CD4-positive, alpha-beta memory T cell (primary cell): ENCODE data around the gene GATA3. TPM values are rescaled to one million over a fixed set of nuclear protein-coding genes. Genes with fewer than 3 reads are reported as not detected.

ENCODE experiments used
- CTCF ChIA-PET: fragments of 350-600 bp; sonication (Branson Sonifier 250); formaldehyde crosslinking; loops from one replicate; lab custom pipeline; 2021; ENCODE audit warnings: inconsistent platforms; ENCODE audit not compliant: partially characterized antibody; lab: Charles Lee
- POLR2A ChIA-PET: fragments of 350-600 bp; sonication (Branson Sonifier 250); formaldehyde crosslinking; loops from one replicate; lab custom pipeline; 2021; ENCODE audit not compliant: partially characterized antibody; lab: Charles Lee
- DNase-seq, 5 donors: peaks; one replicate each; pipeline versions ENCODE4 v3.0.0 to v3.0.0-alpha.2; 2020 to 2022; ENCODE audit warnings: mixed read lengths in 1 of 5
- H3K27ac ChIP-seq: one replicate; pipeline ENCODE4 v1.7.0; 2013; ENCODE audit warnings: low read depth, low read length
- H3K27me3 ChIP-seq: 2 replicates; pipeline ENCODE4 v1.7.0; 2013; ENCODE audit warnings: mild to moderate bottlenecking, low read length, moderate library complexity; ENCODE audit not compliant: insufficient read depth
- H3K36me3 ChIP-seq: 2 replicates; pipeline ENCODE4 v1.7.0; 2013; ENCODE audit warnings: mild to moderate bottlenecking, low read length, moderate library complexity; ENCODE audit not compliant: insufficient read depth
- H3K4me1 ChIP-seq: 2 replicates; pipeline ENCODE4 v1.7.0; 2013; ENCODE audit warnings: mild to moderate bottlenecking, low read length, moderate library complexity; ENCODE audit not compliant: insufficient read depth
- H3K4me3 ChIP-seq, 2 donors: one replicate each; pipeline ENCODE4 v1.7.0; 2013; ENCODE audit warnings: low read length in 2 of 2, mild to moderate bottlenecking in 1 of 2
- H3K9me3 ChIP-seq, 2 donors: one replicate each; pipeline ENCODE4 v1.7.0; 2013; ENCODE audit warnings: low read length in 2 of 2, control low read depth in 1 of 2; ENCODE audit not compliant: control insufficient read depth in 1 of 2
- H3K27ac Mint-ChIP-seq, 7 donors: one replicate each; pipeline ENCODE4 v1.8.0; 2020 to 2021; ENCODE audit warnings: mixed read lengths in 7 of 7, mild to moderate bottlenecking in 6 of 7, inconsistent platforms in 3 of 7, moderate library complexity in 3 of 7
- H3K27me3 Mint-ChIP-seq, 2 donors: one replicate each; pipeline ENCODE4 v1.8.0; 2020 to 2021; ENCODE audit warnings: mixed read lengths in 2 of 2
- H3K36me3 Mint-ChIP-seq, 2 donors: one replicate each; pipeline ENCODE4 v1.8.0; 2020 to 2021; ENCODE audit warnings: mixed read lengths in 2 of 2, inconsistent platforms in 1 of 2, mild to moderate bottlenecking in 1 of 2
- H3K4me1 Mint-ChIP-seq, 4 donors: one replicate each; pipeline ENCODE4 v1.8.0; 2020 to 2021; ENCODE audit warnings: mixed read lengths in 4 of 4, mild to moderate bottlenecking in 1 of 4
- H3K4me3 Mint-ChIP-seq, 8 donors: one replicate each; pipeline ENCODE4 v1.8.0; 2020 to 2021; ENCODE audit warnings: mixed read lengths in 8 of 8, mild to moderate bottlenecking in 7 of 8, moderate library complexity in 6 of 8, inconsistent platforms in 3 of 8
- H3K9me3 Mint-ChIP-seq, 8 donors: one replicate each; pipeline ENCODE4 v1.8.0; 2020 to 2021; ENCODE audit warnings: mixed read lengths in 8 of 8, mild to moderate bottlenecking in 5 of 8, inconsistent platforms in 3 of 8, moderate library complexity in 1 of 8
- intact Hi-C: fragments of 100-400 bp; cut with micrococcal nuclease; formaldehyde crosslinking; loops from one replicate; pipeline ENCODE4 v1.15.1; 2023
- polyA plus RNA-seq, 2 donors: library from polyadenylated mRNA; unstranded; fragments of 300-500 nt; fragmentation: Illumina TruSeq; gene quantifications; one replicate each; pipeline ENCODE4 v1.2.3, GENCODE V29; 2021
- total RNA-seq, 2 experiments: library from RNA; stranded (reverse); gene quantifications; one replicate each; pipeline ENCODE4 v1.2.3, GENCODE V29; 2021

The GATA3 gene
- total and polyA plus RNA-seq, 4 experiments from 2014 or later: 61.9 to 79.7 (median 64.3) TPM

- peak overlapping the region in 4 of 8 donors; percentile 8 to 42 (median 35) for H3K4me3 Mint-ChIP-seq
- intact Hi-C loops: no loop called here
- H3K27ac Mint-ChIP-seq: peak overlapping the region in 3 of 7 donors; percentile 6 to 79 (median 19)
- Histone ChIP-seq H3K9me3 (no peaks in the 10 kb centered on the region), H3K4me1 (peaks cover 95% of the 10 kb centered on the region), H3K4me3 (no peak overlapping the region), H3K27me3 (peaks cover 90% of the 10 kb centered on the region), H3K27ac (no peak overlapping the region), H3K36me3 (no peaks in the 10 kb centered on the region)
- DNase-seq: peak in 1 of 5 donors; percentile 22
- ChIA-PET POLR2A (interaction anchor here (1.0 to 4.5 kb wide), 3 partner anchors 9 to 317 kb away, joined by 3 to 43 read pairs (median 3); no protein-coding TSS in a partner anchor), CTCF (no interaction called here)
- H3K4me1 Mint-ChIP-seq: peaks cover 37 to 80% (median 57%) of the 10 kb centered on the region in 4 donors
- H3K9me3 Mint-ChIP-seq: peaks cover 0 to 9% (median 0%) of the 10 kb centered on the region in 8 donors
- H3K27me3 Mint-ChIP-seq: peaks cover 67% of the 10 kb centered on the region in 2 donors
- H3K36me3 Mint-ChIP-seq: peaks cover 0 to 7% of the 10 kb centered on the region in 2 donors
These were observed 6.8 kb upstream of the GATA3 start for GRCh38 chr10:8047452-8048280.

GRCh38 chr10:8048281-8049008, 6.0 kb upstream of the GATA3 start:
- Mint-ChIP-seq H3K4me1 (peaks cover 38 to 81% (median 58%) of the 10 kb centered on the region in 4 donors), H3K36me3 (peaks cover 0 to 13% of the 10 kb centered on the region in 2 donors), H3K4me3 (peak overlapping the region; percentile 60 to 86 (median 76)), H3K27me3 (peaks cover 67 to 68% of the 10 kb centered on the region in 2 donors), H3K27ac (peak overlapping the region in 6 of 7 donors; percentile 48 to 90 (median 78)), H3K9me3 (peaks cover 0 to 10% (median 1%) of the 10 kb centered on the region in 8 donors)
- Histone ChIP-seq H3K9me3 (no peaks in the 10 kb centered on the region), H3K27ac (no peak overlapping the region), H3K4me3 (no peak overlapping the region), H3K4me1 (peaks cover 95% of the 10 kb centered on the region), H3K27me3 (peaks cover 88% of the 10 kb centered on the region), H3K36me3 (no peaks in the 10 kb centered on the region)
- DNase-seq: peak; percentile 69 to 92 (median 76)
- intact Hi-C loops: no loop called here
- ChIA-PET CTCF (no interaction called here), POLR2A (interaction anchor here (0.7 to 4.5 kb wide), 6 partner anchors 8 to 1048 kb away, joined by 3 to 43 read pairs (median 5); no protein-coding TSS in a partner anchor)

GRCh38 chr10:8049045-8049864, 5.2 kb upstream of the GATA3 start:
- intact Hi-C loops: no loop called here
- Mint-ChIP-seq H3K36me3 (peaks cover 0 to 18% of the 10 kb centered on the region in 2 donors), H3K27ac (peak overlapping the region in 6 of 7 donors; percentile 22 to 90 (median 75)), H3K4me1 (peaks cover 33 to 81% (median 55%) of the 10 kb centered on the region in 4 donors), H3K4me3 (peak overlapping the region; percentile 60 to 86 (median 77)), H3K27me3 (peaks cover 59 to 63% of the 10 kb centered on the region in 2 donors), H3K9me3 (peaks cover 0 to 10% (median 1%) of the 10 kb centered on the region in 8 donors)
- Histone ChIP-seq H3K4me3 (peak overlapping the region in 1 of 2 donors; percentile 46), H3K4me1 (peaks cover 87% of the 10 kb centered on the region), H3K27me3 (peaks cover 80% of the 10 kb centered on the region), H3K36me3 (no peaks in the 10 kb centered on the region), H3K9me3 (no peaks in the 10 kb centered on the region), H3K27ac (no peak overlapping the region)
- ChIA-PET CTCF (no interaction called here), POLR2A (interaction anchor here (0.7 to 4.5 kb wide), 9 partner anchors 8 to 1047 kb away, joined by 3 to 43 read pairs (median 4); no protein-coding TSS in a partner anchor)
- DNase-seq: peak in 2 of 5 donors; percentile 19 to 29

- Histone ChIP-seq H3K4me3 (peak overlapping the region in 1 of 2 donors; percentile 46), H3K27me3 (peaks cover 72% of the 10 kb centered on the region), H3K36me3 (no peaks in the 10 kb centered on the region), H3K9me3 (no peaks in the 10 kb centered on the region), H3K4me1 (peaks cover 80% of the 10 kb centered on the region), H3K27ac (no peak overlapping the region)
- POLR2A ChIA-PET: interaction anchor here (1.1 to 4.5 kb wide), 6 partner anchors 11 to 282 kb away, joined by 3 to 43 read pairs (median 7); no protein-coding TSS in a partner anchor
- peaks cover 53 to 58% of the 10 kb centered on the region in 2 donors for H3K27me3 Mint-ChIP-seq
- peak overlapping the region; percentile 38 to 82 (median 73) for H3K4me3 Mint-ChIP-seq
- H3K36me3 Mint-ChIP-seq: peaks cover 3 to 22% of the 10 kb centered on the region in 2 donors
- peak overlapping the region in 1 of 7 donors; percentile 72 for H3K27ac Mint-ChIP-seq
- DNase-seq: peak in 1 of 5 donors; percentile 16
- CTCF ChIA-PET: no interaction called here
- peaks cover 31 to 79% (median 49%) of the 10 kb centered on the region in 4 donors for H3K4me1 Mint-ChIP-seq
- intact Hi-C loops: loop anchor here (5.0 kb wide), 1 partner anchor 962 kb away; no protein-coding TSS in a partner anchor
- H3K9me3 Mint-ChIP-seq: peaks cover 0 to 14% (median 0%) of the 10 kb centered on the region in 8 donors
These were observed 4.5 kb upstream of the GATA3 start for GRCh38 chr10:8049865-8050555.

GRCh38 chr10:8050556-8051108, 3.9 kb upstream of the GATA3 start:
- H3K4me3 ChIP-seq: peak overlapping the region in 1 of 2 donors; percentile 46
- Mint-ChIP-seq H3K4me1 (peaks cover 27 to 73% (median 42%) of the 10 kb centered on the region in 4 donors), H3K36me3 (peaks cover 3 to 25% of the 10 kb centered on the region in 2 donors), H3K9me3 (peaks cover 0 to 16% (median 0%) of the 10 kb centered on the region in 8 donors), H3K4me3 (peak overlapping the region; percentile 65 to 85 (median 76)), H3K27ac (peak overlapping the region in 3 of 7 donors; percentile 30 to 72 (median 35)), H3K27me3 (peaks cover 46 to 52% of the 10 kb centered on the region in 2 donors)
- DNase-seq: peak in 4 of 5 donors; percentile 41 to 58 (median 52)
- no peak overlapping the region for H3K27ac ChIP-seq
- peaks cover 73% of the 10 kb centered on the region for H3K4me1 ChIP-seq
- peaks cover 66% of the 10 kb centered on the region for H3K27me3 ChIP-seq
- intact Hi-C loops: loop anchor here (5.0 kb wide), 1 partner anchor 962 kb away; no protein-coding TSS in a partner anchor
- POLR2A ChIA-PET: interaction anchor here (0.6 to 4.5 kb wide), 7 partner anchors 9 to 281 kb away, joined by 3 to 43 read pairs (median 5); no protein-coding TSS in a partner anchor
- H3K9me3 ChIP-seq: no peaks in the 10 kb centered on the region
- H3K36me3 ChIP-seq: no peaks in the 10 kb centered on the region
- CTCF ChIA-PET: interaction anchor here (1.0 kb wide), 1 partner anchor 16 kb away, joined by 3 read pairs; no protein-coding TSS in a partner anchor
